SH-SY5Y (cell line): Measurements from ENCODE around the gene GPR137.

Experiments
- GATA2 ChIP-seq: IDR thresholded peaks from 2 replicates; pipeline ENCODE4 v1.6.1; 2011; ENCODE audit warnings: mild to moderate bottlenecking, low read depth, low read length
- GATA3 ChIP-seq: IDR thresholded peaks from 2 replicates; pipeline ENCODE4 v1.6.1; 2011; ENCODE audit warnings: low read depth, mild to moderate bottlenecking, low read length, moderate library complexity

DNA sequence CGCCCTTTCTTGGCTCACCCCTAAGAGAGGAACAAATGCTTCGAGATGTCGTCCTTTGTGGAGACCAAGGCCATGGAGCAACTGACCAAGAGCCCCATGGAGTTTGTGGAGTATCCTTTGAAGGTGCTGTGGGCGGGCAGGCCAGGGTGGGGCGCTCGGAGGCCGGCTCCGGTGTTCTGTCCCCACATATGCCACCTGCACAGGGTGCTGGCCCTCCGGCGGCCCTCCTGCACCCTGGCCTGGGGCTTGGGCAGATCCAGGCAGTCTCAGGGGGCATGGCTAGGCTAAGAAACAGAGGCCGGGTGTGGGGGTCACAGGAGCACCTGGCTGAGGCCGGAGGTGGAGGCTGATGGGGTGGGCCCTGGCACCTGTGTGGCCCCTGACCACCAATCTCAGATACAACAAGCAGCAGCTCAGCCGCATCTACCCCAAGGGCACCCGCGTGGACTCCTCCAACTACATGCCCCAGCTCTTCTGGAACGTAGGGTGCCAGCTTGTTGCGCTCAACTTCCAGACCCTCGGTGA, 24.0 kb upstream of the GPR137 start:
- TF ChIP-seq GATA2: no peak
- no peak for TF ChIP-seq GATA3
